KMS-11 (cell line): ENCODE measurements around the gene MECR.

Experiments
- H2AFZ ChIP-seq: fragments of 200-600 bp; sonication (generic); 2 replicates; pipeline ENCODE4 v1.6.1; 2016; ENCODE audit warnings: antibody characterized with exemption, mixed run types, low read depth
- H3K27ac ChIP-seq: fragments of 200-600 bp; sonication (generic); 2 replicates; pipeline ENCODE4 v1.6.1; 2016; ENCODE audit warnings: mild to moderate bottlenecking, mixed run types
- H3K27me3 ChIP-seq: fragments of 200-600 bp; sonication (generic); 2 replicates; pipeline ENCODE4 v1.6.1; 2017; ENCODE audit warnings: mild to moderate bottlenecking, low read depth, mixed run types, moderate library complexity; ENCODE audit not compliant: insufficient read depth
- H3K36me3 ChIP-seq: fragments of 200-600 bp; sonication (generic); 2 replicates; pipeline ENCODE4 v1.6.1; 2017; ENCODE audit warnings: mild to moderate bottlenecking, mixed run types; ENCODE audit not compliant: insufficient read depth
- H3K4me1 ChIP-seq: fragments of 200-600 bp; sonication (generic); 2 replicates; pipeline ENCODE4 v1.6.1; 2016; ENCODE audit warnings: mild to moderate bottlenecking, low read depth, mixed run types; ENCODE audit not compliant: poor library complexity, severe bottlenecking
- H3K4me2 ChIP-seq: fragments of 200-600 bp; sonication (generic); 2 replicates; pipeline ENCODE4 v1.7.0; 2016; ENCODE audit warnings: mild to moderate bottlenecking, mixed run types
- H3K4me3 ChIP-seq: fragments of 200-600 bp; sonication (generic); IDR thresholded peaks from 2 replicates; pipeline ENCODE4 v1.6.1; 2017; ENCODE audit warnings: low read depth, low read length, mixed read lengths; ENCODE audit not compliant: insufficient read depth
- H3K79me2 ChIP-seq: fragments of 200-600 bp; sonication (generic); 2 replicates; pipeline ENCODE4 v1.6.1; 2016; ENCODE audit warnings: low read depth, mixed run types; ENCODE audit not compliant: insufficient read depth
- H3K9ac ChIP-seq: fragments of 200-600 bp; sonication (generic); 2 replicates; pipeline ENCODE4 v1.6.1; 2016; ENCODE audit warnings: mild to moderate bottlenecking, mixed run types
- H4K20me1 ChIP-seq: fragments of 200-600 bp; sonication (generic); 2 replicates; pipeline ENCODE4 v1.6.1; 2016; ENCODE audit warnings: mild to moderate bottlenecking, mixed run types; ENCODE audit not compliant: insufficient read depth
- TF ChIP-seq, protein P1 (sequence below): fragments of 200-600 bp; sonication (generic); conservative IDR thresholded peaks from 2 replicates; pipeline ENCODE4 v1.6.1; 2017; ENCODE audit warnings: low read depth, mild to moderate bottlenecking, antibody characterized with exemption, low read length, moderate library complexity, mixed read lengths

Gene MECR

DNA sequence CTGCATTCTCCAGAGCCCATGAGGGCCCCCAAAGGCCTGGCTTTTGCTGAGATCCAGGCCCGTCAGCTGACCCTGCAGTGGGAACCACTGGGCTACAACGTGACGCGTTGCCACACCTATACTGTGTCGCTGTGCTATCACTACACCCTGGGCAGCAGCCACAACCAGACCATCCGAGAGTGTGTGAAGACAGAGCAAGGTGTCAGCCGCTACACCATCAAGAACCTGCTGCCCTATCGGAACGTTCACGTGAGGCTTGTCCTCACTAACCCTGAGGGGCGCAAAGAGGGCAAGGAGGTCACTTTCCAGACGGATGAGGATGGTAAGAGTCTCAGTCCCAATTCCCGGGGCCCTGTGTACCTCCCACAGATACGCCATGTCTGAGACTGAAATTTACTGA lies 44.7 kb upstream of the MECR start:
- H3K36me3 ChIP-seq, result no peaks in the 10 kb centered on the region
- H3K4me3 ChIP-seq, result no peak overlapping the region
- no peaks in the 10 kb centered on the region for H4K20me1 ChIP-seq
- TF ChIP-seq, protein P1, sequence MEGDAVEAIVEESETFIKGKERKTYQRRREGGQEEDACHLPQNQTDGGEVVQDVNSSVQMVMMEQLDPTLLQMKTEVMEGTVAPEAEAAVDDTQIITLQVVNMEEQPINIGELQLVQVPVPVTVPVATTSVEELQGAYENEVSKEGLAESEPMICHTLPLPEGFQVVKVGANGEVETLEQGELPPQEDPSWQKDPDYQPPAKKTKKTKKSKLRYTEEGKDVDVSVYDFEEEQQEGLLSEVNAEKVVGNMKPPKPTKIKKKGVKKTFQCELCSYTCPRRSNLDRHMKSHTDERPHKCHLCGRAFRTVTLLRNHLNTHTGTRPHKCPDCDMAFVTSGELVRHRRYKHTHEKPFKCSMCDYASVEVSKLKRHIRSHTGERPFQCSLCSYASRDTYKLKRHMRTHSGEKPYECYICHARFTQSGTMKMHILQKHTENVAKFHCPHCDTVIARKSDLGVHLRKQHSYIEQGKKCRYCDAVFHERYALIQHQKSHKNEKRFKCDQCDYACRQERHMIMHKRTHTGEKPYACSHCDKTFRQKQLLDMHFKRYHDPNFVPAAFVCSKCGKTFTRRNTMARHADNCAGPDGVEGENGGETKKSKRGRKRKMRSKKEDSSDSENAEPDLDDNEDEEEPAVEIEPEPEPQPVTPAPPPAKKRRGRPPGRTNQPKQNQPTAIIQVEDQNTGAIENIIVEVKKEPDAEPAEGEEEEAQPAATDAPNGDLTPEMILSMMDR, result no peak
- no peaks in the 10 kb centered on the region for H3K79me2 ChIP-seq
- H2AFZ ChIP-seq, result no peak overlapping the region
- H3K27ac ChIP-seq, result no peak overlapping the region
- H3K27me3 ChIP-seq, result peaks cover 24% of the 10 kb centered on the region
- H3K4me1 ChIP-seq, result no peaks in the 10 kb centered on the region
- no peak overlapping the region for H3K9ac ChIP-seq
- H3K4me2 ChIP-seq, result no peak overlapping the region

DNA sequence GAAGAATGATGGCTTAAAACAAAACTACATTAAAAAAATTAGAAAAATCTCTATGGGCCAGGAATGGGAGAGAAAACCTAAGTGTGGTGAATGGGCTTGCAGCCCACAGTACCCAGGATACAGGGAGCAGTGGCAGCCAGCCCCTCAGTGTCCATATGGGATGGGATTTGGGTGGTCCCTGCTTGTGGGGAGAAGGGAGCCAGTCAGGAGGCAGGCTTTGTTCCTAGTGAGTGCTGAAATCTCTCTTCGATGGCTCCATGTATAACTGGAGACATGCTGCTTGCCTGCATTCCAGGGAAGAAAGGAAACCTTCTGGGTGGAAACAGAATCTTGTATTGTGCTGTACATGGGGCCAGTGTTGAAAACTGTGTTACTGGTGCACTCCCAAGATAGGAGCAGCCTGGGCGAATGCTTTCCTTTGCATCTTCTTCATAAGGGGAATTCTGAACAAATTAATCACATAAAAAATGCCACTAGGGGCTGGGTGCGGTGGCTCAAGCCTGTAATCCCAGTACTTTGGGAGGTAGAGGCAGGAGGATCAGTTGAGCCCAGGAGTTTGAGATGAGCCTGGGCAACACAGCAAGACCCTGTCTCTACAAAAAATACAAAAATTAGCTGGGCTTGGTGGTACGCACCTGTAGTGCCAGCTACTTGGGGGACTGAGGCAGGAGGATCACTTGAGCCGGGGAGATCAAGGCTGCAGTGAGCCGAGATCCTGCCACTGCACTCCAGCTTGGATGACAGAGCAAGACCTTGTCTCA lies 41.6 kb upstream of the MECR start:
- Histone ChIP-seq H3K27me3 (peaks cover 38% of the 10 kb centered on the region), H3K4me1 (no peaks in the 10 kb centered on the region), H4K20me1 (no peaks in the 10 kb centered on the region), H3K4me2 (no peak overlapping the region), H3K4me3 (no peak overlapping the region), H3K9ac (no peak overlapping the region), H3K27ac (no peak overlapping the region), H3K36me3 (no peaks in the 10 kb centered on the region), H2AFZ (no peak overlapping the region), H3K79me2 (no peaks in the 10 kb centered on the region)
- TF ChIP-seq, protein P1, result no peak

DNA sequence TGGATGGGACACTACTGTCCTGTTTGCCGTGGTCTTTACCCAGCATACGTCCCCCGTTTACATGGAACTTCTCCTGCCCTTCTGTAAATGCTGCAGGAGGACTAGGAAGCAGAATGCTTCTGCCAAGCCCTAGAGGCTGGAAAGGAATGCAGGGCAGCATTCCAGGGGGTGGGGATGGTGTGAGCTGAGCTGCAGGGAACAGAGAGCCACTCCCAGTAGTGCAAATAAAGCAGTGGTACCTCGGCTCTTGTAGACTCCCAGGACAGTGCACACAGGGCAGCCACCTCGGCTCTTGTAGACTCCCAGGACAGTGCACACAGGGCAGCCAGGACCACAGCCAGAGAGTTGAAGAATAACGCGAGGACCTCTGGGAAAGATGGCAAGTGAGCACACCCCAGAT lies 41.0 kb upstream of the MECR start:
- no peak overlapping the region for H3K9ac ChIP-seq
- TF ChIP-seq, protein P1, result no peak
- no peaks in the 10 kb centered on the region for H3K36me3 ChIP-seq
- peaks cover 38% of the 10 kb centered on the region for H3K27me3 ChIP-seq
- no peak overlapping the region for H3K27ac ChIP-seq
- no peak overlapping the region for H3K4me2 ChIP-seq
- H3K4me1 ChIP-seq, result no peaks in the 10 kb centered on the region
- no peak overlapping the region for H2AFZ ChIP-seq
- H4K20me1 ChIP-seq, result no peaks in the 10 kb centered on the region
- no peaks in the 10 kb centered on the region for H3K79me2 ChIP-seq
- H3K4me3 ChIP-seq, result no peak overlapping the region

DNA sequence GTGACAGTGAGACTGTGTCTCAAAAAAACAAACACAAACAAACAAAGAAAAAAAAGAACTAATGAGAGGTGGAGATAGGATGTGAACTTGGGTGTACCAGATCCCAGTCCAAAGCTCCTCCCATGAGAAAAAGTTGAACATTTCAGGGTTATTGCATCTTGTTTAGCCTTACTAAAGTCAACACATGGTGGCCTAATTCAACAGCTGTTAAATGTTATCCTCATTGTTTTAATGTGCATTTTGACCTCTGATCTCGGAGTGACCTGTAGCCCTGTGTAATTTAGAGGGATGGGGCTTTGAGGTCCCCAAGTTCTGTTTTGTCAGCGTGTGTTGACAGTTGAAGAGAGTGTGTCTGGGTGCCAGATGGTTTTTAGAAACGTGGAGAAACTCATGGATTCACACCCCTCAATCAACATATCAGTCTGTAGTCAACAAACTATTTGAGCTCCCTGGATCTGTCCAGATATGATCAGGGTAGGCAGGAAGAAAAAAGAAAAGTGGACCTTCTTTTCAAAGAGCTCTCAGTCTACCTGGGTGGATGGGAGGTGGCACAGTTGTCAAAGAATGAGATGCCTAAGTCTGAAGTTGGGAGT lies 40.3 kb upstream of the MECR start:
- TF ChIP-seq, protein P1, result no peak
- no peak overlapping the region for H3K9ac ChIP-seq
- H3K27me3 ChIP-seq, result peaks cover 38% of the 10 kb centered on the region
- no peaks in the 10 kb centered on the region for H3K4me1 ChIP-seq
- H2AFZ ChIP-seq, result no peak overlapping the region
- no peaks in the 10 kb centered on the region for H3K36me3 ChIP-seq
- no peaks in the 10 kb centered on the region for H4K20me1 ChIP-seq
- no peaks in the 10 kb centered on the region for H3K79me2 ChIP-seq
- no peak overlapping the region for H3K4me3 ChIP-seq
- no peak overlapping the region for H3K4me2 ChIP-seq
- no peak overlapping the region for H3K27ac ChIP-seq
